ENCODE measurements around the gene PLD4.

DNA sequence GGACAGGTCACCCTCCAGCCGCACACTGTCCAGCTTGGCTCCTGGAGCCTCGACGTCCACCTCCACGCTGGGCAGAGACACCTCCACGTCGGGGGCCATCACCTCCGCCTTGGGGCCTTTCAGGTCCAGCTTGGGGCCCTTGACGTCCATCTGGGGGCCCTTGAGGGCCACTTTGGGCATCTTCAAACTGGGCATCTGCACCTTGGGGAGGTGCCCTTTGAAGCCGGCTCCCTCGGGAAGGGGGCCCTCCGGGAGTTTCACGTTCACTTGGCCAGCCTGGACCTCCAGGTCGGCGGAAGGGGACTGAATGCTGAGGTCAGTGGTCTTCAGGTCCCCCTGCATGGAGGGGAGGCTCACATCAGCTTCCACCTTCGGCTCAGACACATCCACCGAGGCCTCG, 25.3 kb downstream of the PLD4 start:
- no peak for TF ChIP-seq FOXP4 (CRISPR knock-in tag; IDR thresholded peaks at IDR 0.05)
- no peak for TF ChIP-seq MAX (CRISPR knock-in tag; IDR thresholded peaks at IDR 0.05)
- no peak for TF ChIP-seq CTCF (IDR thresholded peaks at IDR 0.05)
- TF ChIP-seq, protein P1, sequence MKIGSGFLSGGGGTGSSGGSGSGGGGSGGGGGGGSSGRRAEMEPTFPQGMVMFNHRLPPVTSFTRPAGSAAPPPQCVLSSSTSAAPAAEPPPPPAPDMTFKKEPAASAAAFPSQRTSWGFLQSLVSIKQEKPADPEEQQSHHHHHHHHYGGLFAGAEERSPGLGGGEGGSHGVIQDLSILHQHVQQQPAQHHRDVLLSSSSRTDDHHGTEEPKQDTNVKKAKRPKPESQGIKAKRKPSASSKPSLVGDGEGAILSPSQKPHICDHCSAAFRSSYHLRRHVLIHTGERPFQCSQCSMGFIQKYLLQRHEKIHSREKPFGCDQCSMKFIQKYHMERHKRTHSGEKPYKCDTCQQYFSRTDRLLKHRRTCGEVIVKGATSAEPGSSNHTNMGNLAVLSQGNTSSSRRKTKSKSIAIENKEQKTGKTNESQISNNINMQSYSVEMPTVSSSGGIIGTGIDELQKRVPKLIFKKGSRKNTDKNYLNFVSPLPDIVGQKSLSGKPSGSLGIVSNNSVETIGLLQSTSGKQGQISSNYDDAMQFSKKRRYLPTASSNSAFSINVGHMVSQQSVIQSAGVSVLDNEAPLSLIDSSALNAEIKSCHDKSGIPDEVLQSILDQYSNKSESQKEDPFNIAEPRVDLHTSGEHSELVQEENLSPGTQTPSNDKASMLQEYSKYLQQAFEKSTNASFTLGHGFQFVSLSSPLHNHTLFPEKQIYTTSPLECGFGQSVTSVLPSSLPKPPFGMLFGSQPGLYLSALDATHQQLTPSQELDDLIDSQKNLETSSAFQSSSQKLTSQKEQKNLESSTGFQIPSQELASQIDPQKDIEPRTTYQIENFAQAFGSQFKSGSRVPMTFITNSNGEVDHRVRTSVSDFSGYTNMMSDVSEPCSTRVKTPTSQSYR (CRISPR knock-in tag; IDR thresholded peaks at IDR 0.05) = no peak
- no peak for TF ChIP-seq ZNF121 (CRISPR knock-in tag; IDR thresholded peaks at IDR 0.05)
- no peak for TF ChIP-seq AFF4 (CRISPR knock-in tag; IDR thresholded peaks at IDR 0.05; ENCODE audit: borderline replicate concordance)
- TF ChIP-seq ZNF423 (CRISPR knock-in tag; IDR thresholded peaks at IDR 0.05) = no peak
- TF ChIP-seq IRF2 (CRISPR knock-in tag; IDR thresholded peaks at IDR 0.05; ENCODE audit: borderline replicate concordance, low read depth) = no peak
- no peak for TF ChIP-seq SMAD3 (CRISPR knock-in tag; IDR thresholded peaks at IDR 0.05; ENCODE audit: borderline replicate concordance)
- TF ChIP-seq E2F1 (CRISPR knock-in tag; IDR thresholded peaks at IDR 0.05) = no peak

Data from WTC11 (cell line).